HepG2 (cell line): Measurements from ENCODE around the gene NOTO. TPM values are rescaled to one million over a fixed set of nuclear protein-coding genes. Genes with fewer than 3 reads are reported as not detected.

ENCODE experiments used
- ATF7 ChIP-seq, 2 experiments: fragments of 450-650 bp in 1 of 2; sonication (generic) in 1 of 2; formaldehyde crosslinking in 1 of 2; IDR thresholded peaks; 2 replicates each; pipeline versions ENCODE4 v1.4.0 to v1.6.1; 2016 to 2020; ENCODE audit warnings: antibody characterized with exemption in 1 of 2, mild to moderate bottlenecking in 1 of 2, missing genetic modification reagents in 1 of 2
- CBFB ChIP-seq: sonication (generic); formaldehyde crosslinking; IDR thresholded peaks from 2 replicates; pipeline ENCODE4 v1.4.0; 2020; ENCODE audit warnings: missing genetic modification reagents
- HMGXB4 ChIP-seq, 2 experiments: sonication (generic) in 1 of 2; formaldehyde crosslinking in 1 of 2; IDR thresholded peaks; 2 replicates each; pipeline versions ENCODE4 v1.4.0 to v1.6.1; 2018 to 2020; ENCODE audit warnings: missing genetic modification reagents in 2 of 2, borderline replicate concordance in 1 of 2, low read depth in 1 of 2, mild to moderate bottlenecking in 1 of 2, missing biosample characterization in 1 of 2
- HOXD1 ChIP-seq: sonication (generic); formaldehyde crosslinking; IDR thresholded peaks from 2 replicates; pipeline ENCODE4 v1.5.0; 2020; ENCODE audit warnings: missing genetic modification reagents
- KDM4B ChIP-seq: sonication (generic); formaldehyde crosslinking; IDR thresholded peaks from 2 replicates; pipeline ENCODE4 v1.4.0; 2020; ENCODE audit warnings: missing genetic modification reagents
- MATR3 ChIP-seq: sonication (generic); formaldehyde crosslinking; IDR thresholded peaks from 2 replicates; pipeline ENCODE4 v1.4.0; 2020; ENCODE audit warnings: missing genetic modification reagents
- NCOA1 ChIP-seq: sonication (generic); formaldehyde crosslinking; IDR thresholded peaks from 2 replicates; pipeline ENCODE4 v1.9.0; 2021; ENCODE audit warnings: missing genetic modification reagents
- NFIB ChIP-seq: sonication (generic); formaldehyde crosslinking; IDR thresholded peaks from 2 replicates; pipeline ENCODE4 v1.9.0; 2021; ENCODE audit warnings: missing genetic modification reagents, mild to moderate bottlenecking, borderline replicate concordance
- RELA ChIP-seq: sonication (generic); formaldehyde crosslinking; IDR thresholded peaks from 2 replicates; pipeline ENCODE4 v1.4.0; 2020; ENCODE audit warnings: missing genetic modification reagents
- RFX5 ChIP-seq: IDR thresholded peaks from 2 replicates; pipeline ENCODE4 v1.6.1; 2011; ENCODE audit warnings: low read depth, low read length, improper control_type of control experiment
- RXRB ChIP-seq: IDR thresholded peaks from 2 replicates; pipeline ENCODE4 v1.6.1; 2016; ENCODE audit warnings: borderline replicate concordance, missing genetic modification reagents, missing compliant biosample characterization
- SIN3A ChIP-seq: IDR thresholded peaks from 2 replicates; pipeline ENCODE4 v1.6.1; 2011; ENCODE audit warnings: low read depth, mild to moderate bottlenecking, control low read depth, low read length, borderline replicate concordance
- ZFP90 ChIP-seq: sonication (generic); formaldehyde crosslinking; IDR thresholded peaks from 2 replicates; pipeline ENCODE4 v1.8.0; 2022; ENCODE audit warnings: missing genetic modification reagents, mild to moderate bottlenecking, inconsistent platforms, borderline replicate concordance
- ZNF251 ChIP-seq: sonication (generic); formaldehyde crosslinking; IDR thresholded peaks from 2 replicates; pipeline ENCODE4 v1.9.0; 2021; ENCODE audit warnings: mild to moderate bottlenecking, missing genetic modification reagents
- ZNF430 ChIP-seq: sonication (generic); formaldehyde crosslinking; IDR thresholded peaks from 2 replicates; pipeline ENCODE4 v1.9.0; 2021; ENCODE audit warnings: mild to moderate bottlenecking, missing genetic modification reagents
- ZNF629 ChIP-seq: sonication (generic); formaldehyde crosslinking; conservative IDR thresholded peaks from 2 replicates; pipeline ENCODE4 v1.5.0; 2020; ENCODE audit warnings: missing genetic modification reagents
- ZNF772 ChIP-seq: sonication (generic); formaldehyde crosslinking; IDR thresholded peaks from 2 replicates; pipeline ENCODE4 v1.5.0; 2020; ENCODE audit warnings: mild to moderate bottlenecking, missing genetic modification reagents
- polyA plus RNA-seq, 8 experiments: library from polyadenylated mRNA; depleted of rRNA in 3 of 8; stranded (reverse) in 7 of 8; unstranded in 1 of 8; fragments of >200 nt; fragmentation: Illumina TruSeq in 4 of 8; extraction: Trizol in 4 of 8; gene quantifications; 2 replicates each; pipeline versions ENCODE4 v1.2.1 to v1.2.3, GENCODE V29; 2011 to 2016; ENCODE audit warnings: low read depth in 4 of 8, missing spikeins in 1 of 8, mixed read lengths in 1 of 8; ENCODE audit not compliant: insufficient read depth in 1 of 8
- total RNA-seq, 5 experiments: library from RNA; depleted of rRNA; stranded (reverse); fragments of >200 nt; fragmentation: Illumina TruSeq; extraction: Trizol; gene quantifications; 2 replicates each; pipeline ENCODE4 v1.2.3, GENCODE V29; 2016; ENCODE audit warnings: low read depth in 1 of 5
- TF ChIP-seq, protein P1 (sequence below): sonication (generic); formaldehyde crosslinking; IDR thresholded peaks from 2 replicates; pipeline ENCODE4 v1.5.0; 2020; ENCODE audit warnings: mild to moderate bottlenecking, missing genetic modification reagents
- TF ChIP-seq, protein P2 (sequence below): IDR thresholded peaks from 2 replicates; pipeline ENCODE4 v1.6.1; 2012; ENCODE audit warnings: low read length, improper control_type of control experiment
- TF ChIP-seq, protein P3 (sequence below): sonication (generic); formaldehyde crosslinking; IDR thresholded peaks from 2 replicates; pipeline ENCODE4 v1.4.0; 2020; ENCODE audit warnings: missing genetic modification reagents

The NOTO gene
- total and polyA plus RNA-seq, 2 of the 13 experiments (the other 11 are each of a cell fraction or from before 2014, with no cell fraction given): not detected

GRCh38 chr2:73212448-73213176 lies 10.2 kb downstream of the NOTO start (continued):
- TF ChIP-seq SIN3A: no peak
- no peak for TF ChIP-seq ZFP90
- TF ChIP-seq KDM4B (CRISPR knock-in tag): no peak; the same call in 1 of the 2 replicates
- TF ChIP-seq NCOA1 (CRISPR knock-in tag): peak; percentile 74; the same call in 1 of the 2 replicates
- no peak; the same call in 1 of the 2 replicates for TF ChIP-seq ZNF430 (CRISPR knock-in tag)
- TF ChIP-seq ATF7 (IDR thresholded peaks at IDR 0.05): no peak
- TF ChIP-seq ATF7 (CRISPR knock-in tag; IDR thresholded peaks at IDR 0.05): no peak
- TF ChIP-seq HOXD1: no peak
- TF ChIP-seq NFIB (CRISPR knock-in tag): no peak
- TF ChIP-seq, protein P1, sequence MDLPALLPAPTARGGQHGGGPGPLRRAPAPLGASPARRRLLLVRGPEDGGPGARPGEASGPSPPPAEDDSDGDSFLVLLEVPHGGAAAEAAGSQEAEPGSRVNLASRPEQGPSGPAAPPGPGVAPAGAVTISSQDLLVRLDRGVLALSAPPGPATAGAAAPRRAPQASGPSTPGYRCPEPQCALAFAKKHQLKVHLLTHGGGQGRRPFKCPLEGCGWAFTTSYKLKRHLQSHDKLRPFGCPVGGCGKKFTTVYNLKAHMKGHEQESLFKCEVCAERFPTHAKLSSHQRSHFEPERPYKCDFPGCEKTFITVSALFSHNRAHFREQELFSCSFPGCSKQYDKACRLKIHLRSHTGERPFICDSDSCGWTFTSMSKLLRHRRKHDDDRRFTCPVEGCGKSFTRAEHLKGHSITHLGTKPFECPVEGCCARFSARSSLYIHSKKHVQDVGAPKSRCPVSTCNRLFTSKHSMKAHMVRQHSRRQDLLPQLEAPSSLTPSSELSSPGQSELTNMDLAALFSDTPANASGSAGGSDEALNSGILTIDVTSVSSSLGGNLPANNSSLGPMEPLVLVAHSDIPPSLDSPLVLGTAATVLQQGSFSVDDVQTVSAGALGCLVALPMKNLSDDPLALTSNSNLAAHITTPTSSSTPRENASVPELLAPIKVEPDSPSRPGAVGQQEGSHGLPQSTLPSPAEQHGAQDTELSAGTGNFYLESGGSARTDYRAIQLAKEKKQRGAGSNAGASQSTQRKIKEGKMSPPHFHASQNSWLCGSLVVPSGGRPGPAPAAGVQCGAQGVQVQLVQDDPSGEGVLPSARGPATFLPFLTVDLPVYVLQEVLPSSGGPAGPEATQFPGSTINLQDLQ (CRISPR knock-in tag): no peak
- TF ChIP-seq ZNF629 (CRISPR knock-in tag): no peak; the same call in 1 of the 2 replicates
- TF ChIP-seq, protein P2, sequence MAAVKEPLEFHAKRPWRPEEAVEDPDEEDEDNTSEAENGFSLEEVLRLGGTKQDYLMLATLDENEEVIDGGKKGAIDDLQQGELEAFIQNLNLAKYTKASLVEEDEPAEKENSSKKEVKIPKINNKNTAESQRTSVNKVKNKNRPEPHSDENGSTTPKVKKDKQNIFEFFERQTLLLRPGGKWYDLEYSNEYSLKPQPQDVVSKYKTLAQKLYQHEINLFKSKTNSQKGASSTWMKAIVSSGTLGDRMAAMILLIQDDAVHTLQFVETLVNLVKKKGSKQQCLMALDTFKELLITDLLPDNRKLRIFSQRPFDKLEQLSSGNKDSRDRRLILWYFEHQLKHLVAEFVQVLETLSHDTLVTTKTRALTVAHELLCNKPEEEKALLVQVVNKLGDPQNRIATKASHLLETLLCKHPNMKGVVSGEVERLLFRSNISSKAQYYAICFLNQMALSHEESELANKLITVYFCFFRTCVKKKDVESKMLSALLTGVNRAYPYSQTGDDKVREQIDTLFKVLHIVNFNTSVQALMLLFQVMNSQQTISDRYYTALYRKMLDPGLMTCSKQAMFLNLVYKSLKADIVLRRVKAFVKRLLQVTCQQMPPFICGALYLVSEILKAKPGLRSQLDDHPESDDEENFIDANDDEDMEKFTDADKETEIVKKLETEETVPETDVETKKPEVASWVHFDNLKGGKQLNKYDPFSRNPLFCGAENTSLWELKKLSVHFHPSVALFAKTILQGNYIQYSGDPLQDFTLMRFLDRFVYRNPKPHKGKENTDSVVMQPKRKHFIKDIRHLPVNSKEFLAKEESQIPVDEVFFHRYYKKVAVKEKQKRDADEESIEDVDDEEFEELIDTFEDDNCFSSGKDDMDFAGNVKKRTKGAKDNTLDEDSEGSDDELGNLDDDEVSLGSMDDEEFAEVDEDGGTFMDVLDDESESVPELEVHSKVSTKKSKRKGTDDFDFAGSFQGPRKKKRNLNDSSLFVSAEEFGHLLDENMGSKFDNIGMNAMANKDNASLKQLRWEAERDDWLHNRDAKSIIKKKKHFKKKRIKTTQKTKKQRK: no peak
- TF ChIP-seq MATR3 (CRISPR knock-in tag): no peak
- no peak for TF ChIP-seq RXRB
- no peak for TF ChIP-seq ZNF251
- TF ChIP-seq, protein P3, sequence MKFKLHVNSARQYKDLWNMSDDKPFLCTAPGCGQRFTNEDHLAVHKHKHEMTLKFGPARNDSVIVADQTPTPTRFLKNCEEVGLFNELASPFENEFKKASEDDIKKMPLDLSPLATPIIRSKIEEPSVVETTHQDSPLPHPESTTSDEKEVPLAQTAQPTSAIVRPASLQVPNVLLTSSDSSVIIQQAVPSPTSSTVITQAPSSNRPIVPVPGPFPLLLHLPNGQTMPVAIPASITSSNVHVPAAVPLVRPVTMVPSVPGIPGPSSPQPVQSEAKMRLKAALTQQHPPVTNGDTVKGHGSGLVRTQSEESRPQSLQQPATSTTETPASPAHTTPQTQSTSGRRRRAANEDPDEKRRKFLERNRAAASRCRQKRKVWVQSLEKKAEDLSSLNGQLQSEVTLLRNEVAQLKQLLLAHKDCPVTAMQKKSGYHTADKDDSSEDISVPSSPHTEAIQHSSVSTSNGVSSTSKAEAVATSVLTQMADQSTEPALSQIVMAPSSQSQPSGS (CRISPR knock-in tag): 0 out of 2 replicates have a peak, but pooled peaks have one; percentile 40
- peak; percentile 57; the same call in 1 of the 2 replicates for TF ChIP-seq CBFB
- peak; percentile 51; the same call in 1 of the 2 replicates for TF ChIP-seq ZNF772 (CRISPR knock-in tag)
- no peak for TF ChIP-seq RFX5
- TF ChIP-seq RELA: no peak
- peak; percentile 71 to 72; a peak in 3 of 4 replicates for TF ChIP-seq HMGXB4 (CRISPR knock-in tag; IDR thresholded peaks at IDR 0.05; ENCODE audit: borderline replicate concordance in 1 of 2, low read depth in 1 of 2)
